CD14-positive monocyte (primary cell): ENCODE data around the gene ANKRD13B. TPM values are rescaled to one million over a fixed set of nuclear protein-coding genes. Genes with fewer than 3 reads are reported as not detected.

Source experiments
- DNase-seq, 3 donors: peaks; one replicate each; pipeline ENCODE4 v3.0.0-alpha.2; 2011 to 2022
- H2AFZ ChIP-seq: 2 replicates; pipeline ENCODE4 v1.6.0; 2012; ENCODE audit warnings: mild to moderate bottlenecking, low read depth, low read length, inconsistent platforms; ENCODE audit not compliant: insufficient read depth, poor library complexity, severe bottlenecking
- H3K27ac ChIP-seq, 2 donors: 1 replicate in 1 of 2; 2 replicates in 1 of 2; pipeline ENCODE4 v1.5.1; 2012 to 2013; ENCODE audit warnings: low read length in 2 of 2, control low read depth in 1 of 2, inconsistent platforms in 1 of 2, low read depth in 1 of 2, mild to moderate bottlenecking in 1 of 2
- H3K27me3 ChIP-seq, 2 donors: one replicate each; pipeline versions ENCODE4 v1.6.0 to v1.6.1; 2011 to 2013; ENCODE audit warnings: low read length in 2 of 2; ENCODE audit not compliant: control insufficient read depth in 2 of 2, insufficient read depth in 2 of 2
- H3K36me3 ChIP-seq, 2 donors: replicated peaks in 1 of 2; 1 replicate in 1 of 2; 2 replicates in 1 of 2; pipeline versions ENCODE4 v1.5.1 to v1.6.1; 2012 to 2013; ENCODE audit warnings: low read length in 2 of 2, control low read depth in 1 of 2, inconsistent platforms in 1 of 2, mild to moderate bottlenecking in 1 of 2; ENCODE audit not compliant: insufficient read depth in 2 of 2, control insufficient read depth in 1 of 2
- H3K4me1 ChIP-seq, 2 donors: 1 replicate in 1 of 2; 2 replicates in 1 of 2; pipeline versions ENCODE4 v1.5.1 to v1.6.1; 2012 to 2013; ENCODE audit warnings: low read length in 2 of 2, control low read depth in 1 of 2, inconsistent platforms in 1 of 2, mild to moderate bottlenecking in 1 of 2, moderate library complexity in 1 of 2; ENCODE audit not compliant: insufficient read depth in 2 of 2, control insufficient read depth in 1 of 2
- H3K4me2 ChIP-seq: replicated peaks from 2 replicates; pipeline ENCODE3; 2012; ENCODE audit warnings: low read length, moderate library complexity, mild to moderate bottlenecking; ENCODE audit not compliant: poor library complexity, severe bottlenecking; ENCODE audit errors: extremely low read depth
- H3K4me3 ChIP-seq, 3 experiments: fragments of 200-600 bp in 1 of 3; sonication (generic) in 1 of 3; replicated peaks in 1 of 3; 1 replicate in 2 of 3; 2 replicates in 1 of 3; pipeline ENCODE4 v1.5.1; 2011 to 2013; ENCODE audit warnings: low read length in 3 of 3, mild to moderate bottlenecking in 3 of 3, control low read depth in 2 of 3, low read depth in 2 of 3, inconsistent platforms in 1 of 3, moderate library complexity in 1 of 3
- H3K79me2 ChIP-seq: 2 replicates; pipeline ENCODE4 v1.6.0; 2012; ENCODE audit warnings: mild to moderate bottlenecking, control low read depth, inconsistent platforms, low read length, moderate library complexity; ENCODE audit not compliant: insufficient read depth
- H3K9ac ChIP-seq: 2 replicates; pipeline ENCODE4 v1.6.0; 2017; ENCODE audit warnings: low read length, mild to moderate bottlenecking; ENCODE audit not compliant: insufficient read depth, poor library complexity, severe bottlenecking
- H3K9me3 ChIP-seq, 2 donors: replicated peaks in 1 of 2; 1 replicate in 1 of 2; 2 replicates in 1 of 2; pipeline versions ENCODE4 v1.5.1 to v1.6.1; 2012 to 2013; ENCODE audit warnings: low read length in 2 of 2, control low read depth in 1 of 2; ENCODE audit not compliant: control insufficient read depth in 1 of 2, insufficient read depth in 1 of 2
- H4K20me1 ChIP-seq: 2 replicates; pipeline ENCODE4 v1.6.0; 2012; ENCODE audit warnings: mild to moderate bottlenecking, low read length, control low read depth, moderate library complexity; ENCODE audit not compliant: insufficient read depth
- H3K27ac Mint-ChIP-seq, 7 donors: one replicate each; pipeline ENCODE4 v1.8.0; 2020; ENCODE audit warnings: mild to moderate bottlenecking in 7 of 7, mixed read lengths in 7 of 7, moderate library complexity in 6 of 7, inconsistent platforms in 2 of 7
- H3K27me3 Mint-ChIP-seq, 3 donors: one replicate each; pipeline ENCODE4 v1.8.0; 2021 to 2022; ENCODE audit warnings: low read depth in 3 of 3, mild to moderate bottlenecking in 3 of 3, mixed read lengths in 3 of 3, moderate library complexity in 3 of 3, inconsistent platforms in 1 of 3
- H3K36me3 Mint-ChIP-seq, 2 donors: one replicate each; pipeline ENCODE4 v1.8.0; 2020; ENCODE audit warnings: mixed read lengths in 2 of 2, inconsistent platforms in 1 of 2, mild to moderate bottlenecking in 1 of 2
- H3K4me1 Mint-ChIP-seq: one replicate; pipeline ENCODE4 v1.8.0; 2020; ENCODE audit warnings: mild to moderate bottlenecking, mixed read lengths
- H3K4me3 Mint-ChIP-seq, 2 donors: one replicate each; pipeline ENCODE4 v1.8.0; 2020; ENCODE audit warnings: mild to moderate bottlenecking in 2 of 2, mixed read lengths in 2 of 2, moderate library complexity in 1 of 2
- H3K9me3 Mint-ChIP-seq, 7 donors: one replicate each; pipeline ENCODE4 v1.8.0; 2020 to 2022; ENCODE audit warnings: mixed read lengths in 7 of 7, mild to moderate bottlenecking in 6 of 7, moderate library complexity in 6 of 7, inconsistent platforms in 2 of 7
- CTCF ChIP-seq: fragments of 200-600 bp; IDR thresholded peaks from one replicate; pipeline ENCODE4 v1.8.0; 2022; ENCODE audit warnings: antibody characterized with exemption, mild to moderate bottlenecking
- WGBS: methylation state at CpG from one replicate; pipeline ENCODE4 v1.1.5; 2013; ENCODE audit warnings: missing lambda C conversion rate; ENCODE audit not compliant: insufficient coverage; 5-methylcytosine and 5-hydroxymethylcytosine counted together
- intact Hi-C, 2 donors: fragments of 100-400 bp; cut with micrococcal nuclease; formaldehyde crosslinking; loops; one replicate each; pipeline versions ENCODE4 v1.15.0 to v1.15.1; 2023
- polyA plus RNA-seq, 3 donors: library from polyadenylated mRNA; depleted of rRNA in 1 of 3; unstranded in 2 of 3; stranded (reverse) in 1 of 3; fragments of 300-500 nt in 2 of 3; fragments of >200 nt in 1 of 3; fragmentation: Illumina TruSeq in 2 of 3; gene quantifications; 1 replicate in 2 of 3; 2 replicates in 1 of 3; pipeline ENCODE4 v1.2.3, GENCODE V29; 2012 to 2021

The ANKRD13B gene
- polyA plus RNA-seq, 3 donors, result 0.37 TPM; not detected in 2

- Mint-ChIP-seq H3K36me3 (peaks cover 38 to 59% of the 10 kb centered on the region in 2 donors), H3K27ac (peak overlapping the region in 3 of 7 donors; percentile 2 to 56 (median 11)), H3K27me3 (peaks cover 0 to 2% (median 2%) of the 10 kb centered on the region in 3 donors), H3K9me3 (no peaks in the 10 kb centered on the region), H3K4me3 (peak overlapping the region in 1 of 2 donors; percentile 64), H3K4me1 (peaks cover 18% of the 10 kb centered on the region)
- no peak overlapping the region for H3K9ac ChIP-seq
- H3K79me2 ChIP-seq, result peaks cover 13% of the 10 kb centered on the region
- H3K4me3 ChIP-seq, result peak overlapping the region in 1 of 3 experiments; percentile 36
- peaks cover 44 to 49% of the 10 kb centered on the region in 2 donors for H3K36me3 ChIP-seq
- peaks cover 10 to 21% of the 10 kb centered on the region in 2 donors for H3K4me1 ChIP-seq
- no peaks in the 10 kb centered on the region for H3K9me3 ChIP-seq
- no peak overlapping the region for H3K27ac ChIP-seq
- WGBS, result 52% methylated on average over 38 of the region's 62 CpGs
- peak overlapping the region; percentile 65 for H3K4me2 ChIP-seq
- DNase-seq, result peak; percentile 48 to 72 (median 63)
- no peaks in the 10 kb centered on the region for H3K27me3 ChIP-seq
- peak; percentile 84 for TF ChIP-seq CTCF
- H4K20me1 ChIP-seq, result peaks cover 24% of the 10 kb centered on the region
- intact Hi-C loops, result no loop called here
- no peak overlapping the region for H2AFZ ChIP-seq
Measured at GRCh38 chr17:29572691-29573557, 20.0 kb upstream of the ANKRD13B start.

GRCh38 chr17:29573558-29573869, 19.4 kb upstream of the ANKRD13B start:
- intact Hi-C loops, result no loop called here
- Histone ChIP-seq H3K36me3 (peaks cover 50 to 55% of the 10 kb centered on the region in 2 donors), H3K27me3 (no peaks in the 10 kb centered on the region), H3K27ac (no peak overlapping the region), H3K9me3 (no peaks in the 10 kb centered on the region), H3K4me3 (no peak overlapping the region), H4K20me1 (peaks cover 29% of the 10 kb centered on the region), H3K4me2 (no peak overlapping the region), H2AFZ (no peak overlapping the region), H3K79me2 (peaks cover 13% of the 10 kb centered on the region), H3K4me1 (peaks cover 7 to 21% of the 10 kb centered on the region in 2 donors), H3K9ac (no peak overlapping the region)
- Mint-ChIP-seq H3K27me3 (peaks cover 0 to 2% (median 2%) of the 10 kb centered on the region in 3 donors), H3K36me3 (peaks cover 43 to 65% of the 10 kb centered on the region in 2 donors), H3K4me3 (no peak overlapping the region), H3K9me3 (no peaks in the 10 kb centered on the region), H3K4me1 (peaks cover 16% of the 10 kb centered on the region), H3K27ac (peak overlapping the region in 2 of 7 donors; percentile 2 to 56)
- 100% methylated on average over 1 of the region's 6 CpGs for WGBS
- DNase-seq, result peak in 1 of 3 donors; percentile 3
- TF ChIP-seq CTCF, result no peak
